Loucy (cell line): ENCODE data around the gene ANKRD35.

Source experiments
- H2AFZ ChIP-seq: fragments of 200-600 bp; sonication (generic); 2 replicates; pipeline ENCODE4 v1.6.0; 2016; ENCODE audit warnings: antibody characterized with exemption, mild to moderate bottlenecking, low read length, moderate library complexity
- H3F3A ChIP-seq: fragments of 200-600 bp; 2 replicates; pipeline ENCODE4 v1.6.0; 2016; ENCODE audit warnings: antibody characterized with exemption, low read depth, mild to moderate bottlenecking
- H3K27me3 ChIP-seq: fragments of 200-600 bp; sonication (generic); 2 replicates; pipeline ENCODE4 v1.6.1; 2014; ENCODE audit warnings: low read length, mild to moderate bottlenecking; ENCODE audit not compliant: insufficient read depth, poor library complexity, severe bottlenecking
- H3K36me3 ChIP-seq: fragments of 200-600 bp; sonication (generic); 2 replicates; pipeline ENCODE4 v1.6.1; 2016; ENCODE audit warnings: low read length; ENCODE audit not compliant: insufficient read depth
- H3K4me1 ChIP-seq: fragments of 200-600 bp; sonication (generic); 2 replicates; pipeline ENCODE4 v1.5.1; 2014; ENCODE audit warnings: low read length, mild to moderate bottlenecking; ENCODE audit not compliant: insufficient read depth, poor library complexity, severe bottlenecking
- H3K4me2 ChIP-seq: fragments of 200-600 bp; sonication (generic); 2 replicates; pipeline ENCODE4 v1.6.0; 2014; ENCODE audit warnings: antibody characterized with exemption, low read length, low read depth, mild to moderate bottlenecking; ENCODE audit not compliant: poor library complexity, severe bottlenecking
- H3K4me3 ChIP-seq: fragments of 200-600 bp; sonication (generic); 2 replicates; pipeline ENCODE4 v1.5.1; 2014; ENCODE audit warnings: low read length, mild to moderate bottlenecking, mixed read lengths; ENCODE audit not compliant: poor library complexity, severe bottlenecking
- H3K79me2 ChIP-seq: fragments of 200-600 bp; sonication (generic); 2 replicates; pipeline ENCODE4 v1.6.1; 2014; ENCODE audit warnings: low read length; ENCODE audit not compliant: insufficient read depth
- H3K9ac ChIP-seq: fragments of 200-600 bp; sonication (generic); 2 replicates; pipeline ENCODE4 v1.6.0; 2014; ENCODE audit warnings: mild to moderate bottlenecking, low read depth, low read length, moderate library complexity; ENCODE audit not compliant: poor library complexity, severe bottlenecking
- H3K9me2 ChIP-seq: fragments of 200-600 bp; sonication (generic); replicated peaks from 2 replicates; pipeline ENCODE4 v1.6.1; 2016; ENCODE audit warnings: low read depth, low read length, mixed read lengths
- H3K9me3 ChIP-seq: fragments of 200-600 bp; sonication (generic); 2 replicates; pipeline ENCODE4 v1.6.1; 2014; ENCODE audit warnings: mild to moderate bottlenecking, antibody characterized with exemption, low read length, low read depth; ENCODE audit not compliant: insufficient read depth
- H4K20me1 ChIP-seq: fragments of 200-600 bp; sonication (generic); 2 replicates; pipeline ENCODE4 v1.6.0; 2014; ENCODE audit warnings: antibody characterized with exemption, low read length, mild to moderate bottlenecking; ENCODE audit not compliant: insufficient read depth, poor library complexity, severe bottlenecking
- EZH2phosphoT487 ChIP-seq: fragments of 200-600 bp; IDR thresholded peaks from 2 replicates; pipeline ENCODE4 v1.6.1; 2018; ENCODE audit warnings: antibody characterized with exemption, mild to moderate bottlenecking, moderate library complexity, borderline replicate concordance
- TF ChIP-seq, protein P1 (sequence below): fragments of 200-600 bp; sonication (generic); conservative IDR thresholded peaks from 2 replicates; pipeline ENCODE4 v1.5.1; 2014; ENCODE audit warnings: mild to moderate bottlenecking, antibody characterized with exemption, low read length

ANKRD35 gene

DNA sequence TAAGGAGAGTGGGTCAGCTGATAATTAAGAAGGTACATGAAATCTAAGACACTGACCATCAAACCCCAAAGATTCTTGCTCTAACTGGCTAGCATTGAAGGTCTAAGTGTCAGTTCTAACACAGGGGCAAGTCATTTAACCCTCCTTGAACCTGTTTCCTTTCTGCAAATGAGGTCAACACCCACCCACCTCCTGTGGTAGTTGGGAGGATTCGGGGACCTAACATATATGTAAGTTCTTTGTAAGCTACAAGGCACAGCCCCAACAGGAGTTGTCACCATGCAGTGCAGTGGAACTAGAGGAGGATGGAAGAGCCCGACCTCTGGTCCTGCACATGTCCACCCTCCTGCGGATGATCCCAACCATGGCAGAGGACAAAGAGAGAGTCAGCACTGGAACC is 37.8 kb downstream of the ANKRD35 start:
- Histone ChIP-seq H3K4me2 (no peak overlapping the region), H3K9ac (no peak overlapping the region), H4K20me1 (no peaks in the 10 kb centered on the region), H3K4me1 (peaks cover 11% of the 10 kb centered on the region), H3F3A (no peaks in the 10 kb centered on the region), H3K27me3 (no peaks in the 10 kb centered on the region), H3K9me2 (no peaks in the 10 kb centered on the region), H3K9me3 (no peaks in the 10 kb centered on the region), H2AFZ (no peak overlapping the region), H3K36me3 (peaks cover 37% of the 10 kb centered on the region; the same call in 1 of the 2 replicates), H3K79me2 (no peaks in the 10 kb centered on the region), H3K4me3 (no peak overlapping the region)
- no peak for TF ChIP-seq EZH2phosphoT487
- TF ChIP-seq, protein P1, sequence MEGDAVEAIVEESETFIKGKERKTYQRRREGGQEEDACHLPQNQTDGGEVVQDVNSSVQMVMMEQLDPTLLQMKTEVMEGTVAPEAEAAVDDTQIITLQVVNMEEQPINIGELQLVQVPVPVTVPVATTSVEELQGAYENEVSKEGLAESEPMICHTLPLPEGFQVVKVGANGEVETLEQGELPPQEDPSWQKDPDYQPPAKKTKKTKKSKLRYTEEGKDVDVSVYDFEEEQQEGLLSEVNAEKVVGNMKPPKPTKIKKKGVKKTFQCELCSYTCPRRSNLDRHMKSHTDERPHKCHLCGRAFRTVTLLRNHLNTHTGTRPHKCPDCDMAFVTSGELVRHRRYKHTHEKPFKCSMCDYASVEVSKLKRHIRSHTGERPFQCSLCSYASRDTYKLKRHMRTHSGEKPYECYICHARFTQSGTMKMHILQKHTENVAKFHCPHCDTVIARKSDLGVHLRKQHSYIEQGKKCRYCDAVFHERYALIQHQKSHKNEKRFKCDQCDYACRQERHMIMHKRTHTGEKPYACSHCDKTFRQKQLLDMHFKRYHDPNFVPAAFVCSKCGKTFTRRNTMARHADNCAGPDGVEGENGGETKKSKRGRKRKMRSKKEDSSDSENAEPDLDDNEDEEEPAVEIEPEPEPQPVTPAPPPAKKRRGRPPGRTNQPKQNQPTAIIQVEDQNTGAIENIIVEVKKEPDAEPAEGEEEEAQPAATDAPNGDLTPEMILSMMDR = no peak

DNA sequence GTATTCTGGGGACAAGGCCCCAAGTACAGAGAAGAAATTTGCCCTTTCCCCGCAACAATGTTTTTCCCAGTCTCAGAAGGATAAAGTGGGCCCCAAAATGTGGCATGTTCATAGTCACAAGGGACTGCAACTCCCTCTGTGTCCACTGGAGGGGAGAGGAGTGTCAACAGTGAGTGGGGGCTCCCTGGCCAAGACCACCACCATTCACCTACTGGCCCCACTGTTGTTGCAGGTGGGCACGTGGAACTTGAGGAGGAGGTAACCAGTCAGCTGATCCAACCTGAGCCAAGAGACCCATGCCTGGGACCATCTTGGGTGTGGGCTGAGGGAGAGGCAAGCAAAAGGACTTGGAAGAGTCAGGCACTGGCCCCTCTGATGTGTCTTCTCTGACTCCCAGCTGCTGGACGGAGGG is 39.5 kb downstream of the ANKRD35 start:
- Histone ChIP-seq H3K4me2 (peak overlapping the region; percentile 94), H3K27me3 (no peaks in the 10 kb centered on the region), H3K9me3 (no peaks in the 10 kb centered on the region), H3K4me1 (peaks cover 11% of the 10 kb centered on the region), H3K79me2 (no peaks in the 10 kb centered on the region), H3K9ac (peak overlapping the region; percentile 68), H3K36me3 (peaks cover 43% of the 10 kb centered on the region; the same call in 1 of the 2 replicates), H3F3A (no peaks in the 10 kb centered on the region), H3K4me3 (peak overlapping the region; percentile 82), H3K9me2 (no peaks in the 10 kb centered on the region), H4K20me1 (no peaks in the 10 kb centered on the region), H2AFZ (peak overlapping the region; percentile 80)
- TF ChIP-seq, protein P1 = peak; percentile 67
- TF ChIP-seq EZH2phosphoT487 = no peak

DNA sequence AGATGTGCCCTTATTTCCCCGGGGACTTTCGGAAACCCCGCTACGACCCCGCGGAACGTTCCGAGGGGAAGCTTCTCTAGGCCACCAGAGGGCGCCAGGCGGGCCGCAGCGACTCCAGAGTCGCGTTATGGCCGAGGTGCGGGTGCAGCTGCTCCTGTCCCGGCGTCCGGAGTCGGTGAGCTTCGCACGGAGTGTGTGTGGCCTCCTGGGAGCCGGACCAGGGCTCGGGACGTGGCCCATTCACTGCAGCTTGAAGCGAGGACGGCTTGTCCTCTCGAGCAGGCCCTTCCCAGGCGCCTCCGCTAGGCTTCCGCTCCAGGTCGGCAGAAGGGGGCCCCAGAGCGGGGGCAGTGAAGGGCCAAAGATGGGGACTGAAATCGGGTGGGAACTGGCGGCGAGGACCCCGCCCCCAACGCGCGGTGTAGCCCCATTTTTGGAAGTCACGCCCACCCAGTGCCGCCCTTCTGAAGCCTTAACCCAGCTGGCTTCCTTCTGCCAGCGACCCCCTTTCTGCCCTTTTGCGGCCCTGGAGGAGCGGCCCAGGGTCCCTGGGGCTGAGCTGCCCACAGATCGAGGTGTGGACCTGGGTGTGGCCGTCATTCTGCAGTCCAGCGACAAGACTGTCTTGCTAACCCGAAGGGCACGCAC is 40.0 kb downstream of the ANKRD35 start, which contains the start of gene NUDT17:
TSS of gene NUDT17 (plus strand) at position 117 of the 648 bp plus-strand sequence. CDS start at position 128, 11 bp downstream.
- H3K36me3 ChIP-seq = peaks cover 43% of the 10 kb centered on the region; the same call in 1 of the 2 replicates
- peak within 1 kb of the TSS; percentile 80 for H2AFZ ChIP-seq
- H3F3A ChIP-seq = no peaks in the 10 kb centered on the region

More for the DNA sequence above, 40.0 kb downstream of the ANKRD35 start, which contains the start of gene NUDT17:
- no peaks in the 10 kb centered on the region for H3K9me2 ChIP-seq
- TF ChIP-seq EZH2phosphoT487 = no peak
- TF ChIP-seq, protein P1 = peak; percentile 93
- no peaks in the 10 kb centered on the region for H3K27me3 ChIP-seq
- no peaks in the 10 kb centered on the region for H3K9me3 ChIP-seq
- peak within 1 kb of the TSS; percentile 82 for H3K4me3 ChIP-seq
- peak within 1 kb of the TSS; percentile 94 for H3K4me2 ChIP-seq
- H3K79me2 ChIP-seq = no peaks in the 10 kb centered on the region
- H3K9ac ChIP-seq = peak within 1 kb of the TSS; percentile 68
- H3K4me1 ChIP-seq = peaks cover 11% of the 10 kb centered on the region
- no peaks in the 10 kb centered on the region for H4K20me1 ChIP-seq
